Lower leg skin (tissue), 4 donors: ENCODE measurements around the gene HOXD9. TPM values are rescaled to one million over a fixed set of nuclear protein-coding genes. Genes with fewer than 3 reads are reported as not detected.
A peak's percentile ranks its signal among the peaks of the same experiment; 100 is the strongest.

ENCODE experiments used
- DNase-seq, 2 donors: peaks; one replicate each; pipeline ENCODE4 v3.0.0-alpha.2; 2019; ENCODE audit warnings: low spot score in 2 of 2
- H3K4me3 ChIP-seq: fragments of 200-600 bp; sonication (generic); 2 replicates; pipeline ENCODE4 v1.5.1; 2017; ENCODE audit warnings: mild to moderate bottlenecking, low read depth; ENCODE audit not compliant: poor library complexity, severe bottlenecking
- POLR2A ChIP-seq, 2 donors: fragments of 450-650 bp; IDR thresholded peaks; one replicate each; pipeline ENCODE4 v1.6.1; 2016 to 2017; ENCODE audit warnings: antibody characterized with exemption in 2 of 2, mild to moderate bottlenecking in 1 of 2, moderate library complexity in 1 of 2
- WGBS, 2 donors: methylation state at CpG; one replicate each; pipeline ENCODE4 v1.1.5; 2018; 5-methylcytosine and 5-hydroxymethylcytosine counted together
- intact Hi-C: fragments of 100-400 bp; cut with DNase I; formaldehyde crosslinking; loops from one replicate; pipeline ENCODE4 v1.15.0; 2023; ENCODE audit warnings: low total_unique reads
- total RNA-seq, 4 donors: library from RNA; depleted of rRNA; stranded (reverse); fragments of >200 nt; gene quantifications; one replicate each; pipeline ENCODE4 v1.1.0, GENCODE V29; 2016
- TF ChIP-seq, protein P1 (sequence below), 3 donors: fragments of 450-650 bp; IDR thresholded peaks; one replicate each; pipeline ENCODE4 v1.5.1; 2016; ENCODE audit warnings: antibody characterized with exemption in 3 of 3, mild to moderate bottlenecking in 3 of 3, moderate library complexity in 2 of 3

HOXD9 gene
- total RNA-seq, 4 donors from 2014 or later: 0.89 to 5.3 (median 2.1) TPM

DNA sequence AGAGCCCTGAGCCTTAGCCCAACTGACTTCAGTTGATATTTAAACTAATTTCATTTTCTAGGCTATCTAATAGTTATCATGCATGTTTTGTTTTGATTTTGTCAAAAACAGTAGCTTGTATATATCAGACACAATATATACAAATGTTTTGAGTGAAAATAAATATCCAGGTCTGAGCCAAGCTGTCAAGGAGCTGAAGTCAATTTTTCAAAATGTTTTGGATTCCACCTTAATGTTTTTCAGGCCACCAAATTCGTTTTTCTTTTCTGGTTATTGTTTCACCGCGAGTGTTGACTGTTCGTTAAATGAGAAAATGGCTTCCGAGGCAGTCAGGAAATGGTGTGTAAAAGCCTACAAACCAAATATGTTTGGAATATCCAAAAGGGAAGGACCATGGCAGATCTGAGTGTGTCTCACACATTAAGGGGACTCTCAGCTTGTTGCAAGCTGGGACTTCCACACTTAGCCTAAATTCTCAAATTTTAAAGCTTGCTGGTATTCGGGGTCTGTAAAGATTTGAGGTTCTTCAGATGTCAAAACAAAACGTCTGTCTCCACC lies 20.1 kb upstream of the HOXD9 start:
- intact Hi-C loops: no loop called here
- no peak for TF ChIP-seq POLR2A (IDR thresholded peaks at IDR 0.05)
- TF ChIP-seq, protein P1, sequence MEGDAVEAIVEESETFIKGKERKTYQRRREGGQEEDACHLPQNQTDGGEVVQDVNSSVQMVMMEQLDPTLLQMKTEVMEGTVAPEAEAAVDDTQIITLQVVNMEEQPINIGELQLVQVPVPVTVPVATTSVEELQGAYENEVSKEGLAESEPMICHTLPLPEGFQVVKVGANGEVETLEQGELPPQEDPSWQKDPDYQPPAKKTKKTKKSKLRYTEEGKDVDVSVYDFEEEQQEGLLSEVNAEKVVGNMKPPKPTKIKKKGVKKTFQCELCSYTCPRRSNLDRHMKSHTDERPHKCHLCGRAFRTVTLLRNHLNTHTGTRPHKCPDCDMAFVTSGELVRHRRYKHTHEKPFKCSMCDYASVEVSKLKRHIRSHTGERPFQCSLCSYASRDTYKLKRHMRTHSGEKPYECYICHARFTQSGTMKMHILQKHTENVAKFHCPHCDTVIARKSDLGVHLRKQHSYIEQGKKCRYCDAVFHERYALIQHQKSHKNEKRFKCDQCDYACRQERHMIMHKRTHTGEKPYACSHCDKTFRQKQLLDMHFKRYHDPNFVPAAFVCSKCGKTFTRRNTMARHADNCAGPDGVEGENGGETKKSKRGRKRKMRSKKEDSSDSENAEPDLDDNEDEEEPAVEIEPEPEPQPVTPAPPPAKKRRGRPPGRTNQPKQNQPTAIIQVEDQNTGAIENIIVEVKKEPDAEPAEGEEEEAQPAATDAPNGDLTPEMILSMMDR (IDR thresholded peaks at IDR 0.05): no peak
- no peak for DNase-seq
- WGBS, 2 donors: 47 to 61% methylated on average over 7 of the region's 7 CpGs
- no peak overlapping the region for H3K4me3 ChIP-seq

DNA sequence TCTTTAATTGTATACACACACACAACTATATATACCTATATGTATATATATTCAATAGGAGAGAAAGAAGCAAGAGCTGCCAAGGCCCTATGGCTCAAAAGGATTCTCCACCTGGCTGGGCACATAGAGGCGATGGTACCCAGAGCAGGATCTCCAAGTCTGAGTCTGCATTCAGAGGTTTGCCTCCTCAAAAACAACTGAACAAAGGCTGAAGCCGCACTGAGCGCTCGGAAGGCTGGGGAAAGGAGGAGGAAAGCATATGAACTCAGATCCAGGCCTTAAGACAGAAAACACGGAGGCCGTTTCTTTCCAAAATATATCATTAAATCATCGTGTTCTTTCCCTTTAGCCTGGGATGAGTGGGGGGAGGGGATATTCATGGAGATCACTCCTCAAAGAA lies 19.3 kb upstream of the HOXD9 start:
- peak in 1 of 2 donors; percentile 21 for DNase-seq
- TF ChIP-seq, protein P1 (IDR thresholded peaks at IDR 0.05): no peak
- TF ChIP-seq POLR2A (IDR thresholded peaks at IDR 0.05): no peak
- no peak overlapping the region for H3K4me3 ChIP-seq
- 60 to 63% methylated on average over 7 of the region's 7 CpGs for WGBS, 2 donors
- intact Hi-C loops: no loop called here

DNA sequence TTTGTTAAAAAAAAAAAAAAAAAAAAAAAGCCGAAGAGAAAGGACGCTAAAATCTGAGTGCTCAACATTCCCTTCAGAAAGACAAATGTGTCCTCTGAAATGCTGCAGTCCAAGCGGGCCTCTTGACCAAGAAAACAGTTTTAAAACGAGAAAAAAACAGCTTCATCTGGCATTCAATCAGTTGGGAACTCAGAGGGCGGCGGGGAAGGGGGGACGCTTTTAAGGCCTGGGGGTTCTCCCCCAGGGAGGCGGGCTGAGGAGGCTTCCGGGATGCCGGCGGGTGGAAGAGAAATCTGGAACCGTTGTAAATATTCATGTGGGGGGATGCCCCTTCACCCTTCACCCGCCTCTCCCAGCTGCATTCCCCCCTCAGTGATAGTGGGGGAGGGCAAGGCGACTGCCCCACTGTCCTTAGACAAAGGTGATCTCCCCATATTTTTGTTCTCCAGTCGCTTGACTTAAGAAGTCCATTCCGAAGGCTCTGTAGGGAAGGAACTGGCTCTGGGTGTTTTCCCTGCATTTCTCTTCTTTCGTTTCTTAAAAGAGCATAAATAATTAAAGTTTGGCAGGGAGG lies 18.7 kb upstream of the HOXD9 start:
- H3K4me3 ChIP-seq: no peak overlapping the region
- intact Hi-C loops: no loop called here
- TF ChIP-seq, protein P1 (IDR thresholded peaks at IDR 0.05): no peak
- TF ChIP-seq POLR2A (IDR thresholded peaks at IDR 0.05): no peak
- 26 to 34% methylated on average over 17 of the region's 17 CpGs for WGBS, 2 donors
- peak in 1 of 2 donors; percentile 77 for DNase-seq

DNA sequence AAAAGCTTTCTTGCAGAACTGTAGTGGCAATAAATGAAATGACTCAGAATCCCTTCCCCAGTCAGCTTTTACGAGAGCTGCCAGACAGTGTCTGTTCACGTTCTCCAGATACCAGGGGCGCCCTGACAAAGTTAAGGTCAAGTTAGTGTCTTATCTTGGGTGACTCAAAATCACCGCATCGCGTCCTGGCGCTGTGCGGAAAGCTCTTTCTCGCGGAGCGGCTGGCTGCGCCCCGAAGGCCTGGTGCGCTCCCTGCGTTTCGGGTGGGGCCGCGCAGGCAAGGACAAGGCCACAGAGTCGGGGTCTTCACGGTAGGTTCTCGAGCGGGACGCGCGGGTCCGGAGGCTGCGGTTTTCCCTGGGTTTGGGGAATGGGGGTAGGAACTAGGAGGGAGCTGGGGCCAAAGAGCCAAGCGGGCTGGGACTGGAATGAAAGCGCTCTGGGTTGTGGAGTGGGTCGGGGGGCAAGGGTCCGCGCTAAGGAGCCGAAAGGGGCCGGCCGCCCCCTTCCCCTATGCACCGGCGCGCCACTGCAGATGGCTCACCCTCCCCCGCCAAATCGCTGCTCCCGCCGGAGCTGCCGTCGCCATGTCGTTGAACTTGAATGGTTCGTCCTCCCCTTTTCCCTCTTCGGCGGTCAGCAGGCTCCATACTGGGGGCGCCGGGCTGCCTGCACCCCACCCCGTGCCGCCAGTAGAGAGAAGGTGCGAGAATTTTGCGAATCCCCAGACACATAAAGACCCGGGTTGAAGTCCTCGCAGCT lies 18.0 kb upstream of the HOXD9 start:
- TF ChIP-seq POLR2A (IDR thresholded peaks at IDR 0.05): no peak
- TF ChIP-seq, protein P1 (IDR thresholded peaks at IDR 0.05): no peak
- intact Hi-C loops: loop anchor here (5.0 kb wide), 1 partner anchor 1293 kb away; no protein-coding TSS in a partner anchor
- no peak overlapping the region for H3K4me3 ChIP-seq

DNA sequence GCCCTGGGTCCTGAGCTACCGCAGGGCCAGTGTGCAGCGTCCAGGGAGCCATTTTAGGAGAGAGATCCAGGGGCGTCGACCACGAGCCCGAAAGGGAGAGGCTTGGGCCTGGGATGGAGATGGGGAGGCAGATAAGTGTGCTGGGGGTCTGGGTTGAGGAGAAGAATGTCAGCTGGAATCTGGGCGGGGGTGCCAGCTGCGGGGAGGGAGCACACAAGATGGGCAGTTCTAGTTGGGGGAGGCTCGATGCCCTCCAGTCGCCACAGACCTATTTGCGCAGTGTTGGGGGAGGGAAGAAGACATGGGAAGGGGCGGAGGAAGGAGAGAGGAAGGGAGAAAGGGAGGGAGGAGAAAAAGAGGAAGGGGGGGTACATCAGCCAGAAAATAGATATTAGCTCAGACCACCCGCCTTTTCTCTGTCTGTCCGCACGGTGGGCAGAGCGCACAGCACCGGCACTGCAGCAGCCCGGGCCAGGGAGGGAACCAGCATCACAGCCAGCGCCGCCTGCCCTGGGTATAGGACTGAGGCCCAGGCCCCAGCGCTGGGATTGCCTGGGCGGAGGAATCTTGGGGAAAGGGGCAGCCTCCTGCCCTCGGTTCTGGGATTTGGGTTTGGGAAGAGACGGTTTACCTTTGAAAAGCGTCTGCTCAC lies 17.3 kb upstream of the HOXD9 start:
- no peak overlapping the region for H3K4me3 ChIP-seq
- 26 to 28% methylated on average over 25 of the region's 25 CpGs for whole genome bisulfite sequencing, 2 donors
- DNase-seq: peak in 1 of 2 donors; percentile 67
- TF ChIP-seq POLR2A (IDR thresholded peaks at IDR 0.05): no peak
- TF ChIP-seq, protein P1 (IDR thresholded peaks at IDR 0.05): no peak
- intact Hi-C loops: loop anchor here (5.0 kb wide), 1 partner anchor 1292 kb away; no protein-coding TSS in a partner anchor

More for the DNA sequence above, 18.0 kb upstream of the HOXD9 start:
- DNase-seq: peak in 1 of 2 donors; percentile 80
- WGBS, 2 donors: 5 to 11% methylated on average over 41 to 51 of the region's 56 CpGs
